Heart left ventricle (tissue), 13 donors: ENCODE results near the gene AARSD1.
"Not testable (repeated sequence)": the region's sequence is repeated elsewhere in the genome, so short reads cannot be mapped to it uniquely, and the experiment has no call there.

ENCODE experiments used
- CTCF ChIP-seq, 12 donors: fragments of 200-600 bp; sonication (generic) in 4 of 12; IDR thresholded peaks; one replicate each; pipeline versions ENCODE4 v1.5.0 to v1.8.0; 2018 to 2022; ENCODE audit warnings: antibody characterized with exemption in 12 of 12, mild to moderate bottlenecking in 5 of 12
- POLR2A ChIP-seq, 2 donors: fragments of 450-650 bp; IDR thresholded peaks; one replicate each; pipeline ENCODE4 v1.6.1; 2017; ENCODE audit warnings: antibody characterized with exemption in 2 of 2, mild to moderate bottlenecking in 2 of 2, moderate library complexity in 2 of 2
- donor health status: ischemic (EF 13 %, LVEDD 7.1; RV severe dilation, severe dysfunction).
- donor health status: DM: no; HTN: yes; CAD: no.
- donor health status: DM: no; HTN: no; CAD: no.
- donor health status: ischemic (EF 25% LVEDD 6.9; RV normal size, moderate dysfunction).
- donor health status: ischemic (EF 25% LVEDD 5.7; RV mildly dilated, moderate dysfunction).
- donor health status: ischemic (EF 35%, LVEDD 5.7; RV mildly dilated, moderate dysfunction).
- donor health status: nonischemic (EF 11% LVEDD 7.7; RV severe dilation, severe dysfunction).
- donor health status: DM: yes; HTN: yes; CAD: no.
- donor health status: PGD.
- donor health status: ischemic (EF 29% LVEDD 5.4; RV normal size, mild dysfunction).
- donor health status: nonischemic (EF 23%, LVEDD 6.1; RV moderate dilation, normal function).

GRCh38 chr17:43000894-43001293 lies 36.6 kb upstream of the AARSD1 start:
- TF ChIP-seq CTCF, POLR2A (IDR thresholded peaks at IDR 0.05): not testable (repeated sequence)
